Natural killer cell treated with Interleukin-12 subunit alpha and Interleukin-12 subunit beta and Interleukin-15 and Interleukin-18, amount 100 ng/mL, for 72 hours (primary cell): ENCODE results near the gene PCBP3. TPM values are rescaled to one million over a fixed set of nuclear protein-coding genes. Genes with fewer than 3 reads are reported as not detected.
"Not testable (repeated sequence)": the region's sequence is repeated elsewhere in the genome, so short reads cannot be mapped to it uniquely, and the experiment has no call there.

Source experiments
- ATAC-seq, 2 donors: fragments of 150-1000 bp; cut with Tn5 transposase in 1 of 2; sonication (Bioruptor Pico), chemical (Tn5 transposase) in 1 of 2; 2 replicates each; pipeline ENCODE4 v1.10.0; 2021
- DNase-seq: peaks from one replicate; pipeline ENCODE4 v3.0.0; 2022; ENCODE audit warnings: low spot score
- H3K27ac Mint-ChIP-seq, 2 donors: 1 replicate in 1 of 2; 2 replicates in 1 of 2; pipeline ENCODE4 v1.8.0; 2022; ENCODE audit warnings: mixed read lengths in 2 of 2, mild to moderate bottlenecking in 1 of 2, moderate library complexity in 1 of 2
- H3K27me3 Mint-ChIP-seq, 2 donors: 1 replicate in 1 of 2; 2 replicates in 1 of 2; pipeline ENCODE4 v1.8.0; 2022; ENCODE audit warnings: mixed read lengths in 2 of 2
- H3K36me3 Mint-ChIP-seq: one replicate; pipeline ENCODE4 v1.8.0; 2022; ENCODE audit warnings: mixed read lengths
- H3K4me1 Mint-ChIP-seq, 2 donors: 1 replicate in 1 of 2; 2 replicates in 1 of 2; pipeline ENCODE4 v1.8.0; 2022; ENCODE audit warnings: low read depth in 2 of 2, mixed read lengths in 2 of 2, mild to moderate bottlenecking in 1 of 2
- H3K4me3 Mint-ChIP-seq: one replicate; pipeline ENCODE4 v1.8.0; 2022; ENCODE audit warnings: mixed read lengths
- H3K9me3 Mint-ChIP-seq: 2 replicates; pipeline ENCODE4 v1.8.0; 2022; ENCODE audit warnings: mixed read lengths
- total RNA-seq, 2 donors: library from RNA; stranded (reverse); gene quantifications; one replicate each; pipeline ENCODE4 v1.2.3, GENCODE V29; 2022

PCBP3 gene
- total RNA-seq, 2 donors from 2014 or later, result 0.43 to 1.4 TPM

DNA sequence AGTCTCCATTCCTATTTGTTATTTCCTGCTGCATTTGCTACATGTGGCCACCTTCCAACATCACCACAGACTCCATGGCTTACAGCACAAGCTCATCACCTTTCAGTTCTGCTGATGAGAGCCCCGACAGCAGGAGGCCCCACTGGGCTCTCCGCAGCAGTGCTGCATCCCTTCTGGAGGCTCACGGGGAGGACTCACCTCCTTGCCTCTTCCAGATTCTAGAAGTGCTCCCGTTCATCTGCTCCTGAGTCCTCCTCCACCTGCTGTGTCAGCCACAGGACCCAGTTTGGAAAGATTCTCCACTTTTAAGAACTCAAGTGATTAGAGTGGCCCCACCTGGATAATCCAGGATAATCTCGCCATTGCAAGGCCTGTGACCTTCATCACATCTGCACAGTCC is 167.6 kb downstream of the PCBP3 start:
- H3K9me3 Mint-ChIP-seq, result no peaks in the 10 kb centered on the region
- DNase-seq (no peak), ATAC-seq (no peak)
- no peak overlapping the region for H3K4me3 Mint-ChIP-seq
- no peak overlapping the region for H3K27ac Mint-ChIP-seq
- peaks cover 18 to 31% of the 10 kb centered on the region in 2 donors for H3K27me3 Mint-ChIP-seq
- no peaks in the 10 kb centered on the region for H3K4me1 Mint-ChIP-seq
- H3K36me3 Mint-ChIP-seq, result no peaks in the 10 kb centered on the region

DNA sequence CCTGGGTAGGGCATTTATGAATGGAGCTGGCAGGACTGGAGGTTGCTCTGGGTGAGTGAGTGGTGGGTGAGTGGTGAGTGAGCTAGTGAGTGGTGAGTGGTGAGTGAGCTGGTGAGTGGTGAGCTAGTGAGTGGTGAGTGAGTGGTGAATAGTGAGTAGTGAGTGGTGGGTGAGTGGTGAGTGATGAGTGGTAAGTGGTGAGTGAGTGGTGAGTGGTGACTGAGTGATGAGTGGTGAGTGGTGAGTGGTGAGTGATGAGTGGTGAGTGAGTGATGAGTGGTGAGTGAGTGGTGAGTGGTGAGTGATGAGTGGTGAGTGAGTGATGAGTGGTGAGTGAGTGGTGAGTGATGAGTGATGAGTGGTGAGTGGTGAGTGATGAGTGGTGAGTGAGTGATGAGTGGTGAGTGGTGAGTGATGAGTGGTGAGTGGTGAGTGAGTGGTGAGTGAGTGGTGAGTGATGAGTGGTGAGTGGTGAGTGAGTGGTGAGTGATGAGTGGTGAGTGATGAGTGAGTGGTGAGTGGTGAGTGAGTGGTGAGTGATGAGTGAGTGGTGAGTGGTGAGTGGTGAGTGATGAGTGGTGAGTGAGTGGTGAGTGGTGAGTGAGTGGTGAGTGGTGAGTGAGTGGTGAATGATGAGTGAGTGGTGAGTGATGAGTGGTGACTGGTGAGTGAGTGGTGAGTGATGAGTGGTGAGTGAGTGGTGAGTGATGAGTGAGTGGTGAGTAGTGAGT is 170.8 kb downstream of the PCBP3 start:
- H3K27ac Mint-ChIP-seq, H3K9me3 Mint-ChIP-seq, H3K4me3 Mint-ChIP-seq, DNase-seq, H3K36me3 Mint-ChIP-seq, ATAC-seq: not testable (repeated sequence)
- peaks cover 5 to 13% of the 10 kb centered on the region in 2 donors for H3K4me1 Mint-ChIP-seq
- H3K27me3 Mint-ChIP-seq, result peaks cover 16 to 22% of the 10 kb centered on the region in 2 donors

DNA sequence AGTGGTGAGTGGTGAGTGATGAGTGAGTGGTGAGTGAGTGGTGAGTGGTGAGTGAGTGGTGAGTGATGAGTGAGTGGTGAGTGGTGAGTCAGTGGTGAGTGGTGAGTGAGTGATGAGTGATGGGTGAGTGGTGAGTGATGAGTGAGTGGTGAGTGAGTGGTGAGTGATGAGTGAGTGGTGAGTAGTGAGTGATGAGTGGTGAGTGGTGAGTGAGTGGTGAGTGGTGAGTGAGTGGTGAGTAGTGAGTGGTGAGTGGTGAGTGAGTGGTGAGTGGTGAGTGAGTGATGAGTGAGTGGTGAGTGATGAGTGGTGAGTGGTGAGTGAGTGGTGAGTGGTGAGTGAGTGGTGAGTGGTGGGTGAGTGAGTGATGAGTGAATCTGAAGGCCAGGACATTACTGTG is 172.3 kb downstream of the PCBP3 start:
- not testable (repeated sequence) for H3K36me3 Mint-ChIP-seq, H3K27ac Mint-ChIP-seq, DNase-seq, H3K9me3 Mint-ChIP-seq, ATAC-seq, H3K4me3 Mint-ChIP-seq
- Mint-ChIP-seq H3K27me3 (peaks cover 18 to 19% of the 10 kb centered on the region in 2 donors), H3K4me1 (peaks cover 5 to 13% of the 10 kb centered on the region in 2 donors)

DNA sequence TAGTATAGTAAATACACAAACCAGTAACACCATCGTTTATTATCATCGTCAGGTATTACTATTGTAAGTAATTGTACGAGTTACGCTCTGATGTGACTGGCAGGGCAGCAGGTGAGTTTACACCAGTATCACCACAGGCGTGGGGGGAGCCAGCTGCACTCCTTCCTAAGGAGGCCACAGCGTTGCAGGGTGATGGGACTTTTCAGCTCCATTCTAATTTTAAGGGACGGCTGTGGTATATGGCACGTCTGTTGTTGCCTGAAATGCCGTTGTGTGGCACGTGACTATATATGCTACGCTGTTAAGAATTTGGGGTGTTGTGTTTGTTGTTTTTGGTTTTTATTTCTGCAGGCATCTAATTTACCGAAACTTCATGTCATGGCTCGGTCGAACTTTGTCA is 173.3 kb downstream of the PCBP3 start:
- ATAC-seq (no peak), DNase-seq (no peak)
- Mint-ChIP-seq H3K4me3 (no peak overlapping the region), H3K27me3 (peaks cover 15 to 18% of the 10 kb centered on the region in 2 donors), H3K9me3 (no peaks in the 10 kb centered on the region), H3K27ac (peak overlapping the region in 1 of 2 donors; percentile 37), H3K36me3 (no peaks in the 10 kb centered on the region), H3K4me1 (peaks cover 5 to 13% of the 10 kb centered on the region in 2 donors)

DNA sequence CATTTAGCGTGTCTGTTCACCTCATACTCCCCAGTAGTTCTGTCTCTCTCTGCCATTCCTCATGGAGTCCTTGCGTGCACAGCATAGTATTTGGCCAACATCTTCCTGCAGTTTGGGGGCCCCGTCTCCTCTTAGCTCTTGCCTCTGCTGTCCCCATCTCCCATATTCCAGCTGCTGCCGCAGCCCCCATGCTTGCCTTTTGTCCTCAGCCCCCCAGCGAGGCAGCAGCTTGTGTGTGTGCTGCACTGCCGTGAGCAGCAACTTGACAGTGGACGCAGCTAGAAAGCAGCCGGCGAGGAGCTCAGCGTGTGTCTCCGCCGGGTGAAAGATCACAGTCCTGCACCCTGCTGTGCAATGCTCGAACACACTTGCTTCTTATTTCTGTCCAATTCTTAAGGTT is 173.8 kb downstream of the PCBP3 start:
- H3K4me3 Mint-ChIP-seq, result no peak overlapping the region
- ATAC-seq (no peak), DNase-seq (no peak)
- H3K27ac Mint-ChIP-seq, result peak overlapping the region in 1 of 2 donors; percentile 37
- peaks cover 5 to 13% of the 10 kb centered on the region in 2 donors for H3K4me1 Mint-ChIP-seq
- peaks cover 20 to 21% of the 10 kb centered on the region in 2 donors for H3K27me3 Mint-ChIP-seq
- H3K9me3 Mint-ChIP-seq, result no peaks in the 10 kb centered on the region
- H3K36me3 Mint-ChIP-seq, result no peaks in the 10 kb centered on the region

DNA sequence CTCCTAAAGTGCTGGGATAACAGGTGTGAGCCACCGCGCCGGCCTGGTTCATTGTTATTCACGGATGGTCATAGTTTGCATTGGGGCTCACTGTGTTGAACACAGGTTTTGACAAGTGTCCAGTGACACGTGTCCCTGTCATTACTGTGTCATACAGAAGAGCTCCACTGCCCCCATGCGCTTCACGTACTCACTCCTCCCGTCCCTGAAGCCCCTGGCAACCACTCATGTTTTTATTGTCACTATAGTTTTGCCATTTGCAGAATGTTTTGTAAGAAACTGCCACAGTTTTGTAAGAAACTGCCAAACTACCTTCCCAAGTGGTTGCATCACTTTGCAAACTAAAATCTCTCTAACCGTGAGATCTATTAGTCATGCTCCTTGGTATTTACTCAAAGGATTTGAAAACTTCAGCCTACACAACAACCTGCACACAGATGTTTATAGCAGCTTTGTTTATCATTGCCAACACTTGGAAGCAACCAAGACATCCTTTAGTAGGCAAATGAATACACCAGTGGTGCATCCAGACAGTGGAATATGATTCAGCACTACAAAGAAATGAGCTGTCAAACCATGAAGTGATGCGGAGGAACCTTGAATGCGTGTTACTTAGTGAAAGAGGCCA is 174.9 kb downstream of the PCBP3 start:
- Mint-ChIP-seq H3K36me3 (no peaks in the 10 kb centered on the region), H3K27me3 (peaks cover 18% of the 10 kb centered on the region in 2 donors), H3K4me1 (peaks cover 5 to 13% of the 10 kb centered on the region in 2 donors), H3K27ac (peak overlapping the region; percentile 78 to 92), H3K9me3 (no peaks in the 10 kb centered on the region), H3K4me3 (peak overlapping the region; percentile 64)
- ATAC-seq (peak; percentile 65 to 81), DNase-seq (no peak)

DNA sequence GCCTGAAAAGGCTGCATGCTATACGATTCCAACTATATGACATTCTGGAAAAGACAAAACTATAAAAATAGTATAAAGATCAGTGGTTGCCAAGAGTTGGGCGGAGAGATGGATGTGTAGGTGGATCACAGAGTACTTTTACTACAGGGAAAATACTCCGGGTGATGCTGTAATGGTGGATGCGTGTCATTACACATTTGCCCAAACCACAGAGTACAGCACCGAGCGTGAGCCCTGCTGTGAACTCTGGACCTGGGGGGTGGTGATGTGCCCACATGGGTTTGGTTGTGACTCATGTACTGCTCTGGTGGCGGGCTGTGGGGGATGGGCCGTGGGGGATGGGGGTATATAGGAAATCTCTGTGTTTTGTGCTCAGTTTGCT is 175.4 kb downstream of the PCBP3 start:
- peaks cover 18% of the 10 kb centered on the region in 2 donors for H3K27me3 Mint-ChIP-seq
- no peaks in the 10 kb centered on the region for H3K36me3 Mint-ChIP-seq
- H3K9me3 Mint-ChIP-seq, result no peaks in the 10 kb centered on the region
- peak overlapping the region; percentile 64 for H3K4me3 Mint-ChIP-seq
- ATAC-seq (peak; percentile 69 to 90), DNase-seq (no peak)
- H3K4me1 Mint-ChIP-seq, result peaks cover 5 to 13% of the 10 kb centered on the region in 2 donors
- H3K27ac Mint-ChIP-seq, result peak overlapping the region; percentile 78 to 92

DNA sequence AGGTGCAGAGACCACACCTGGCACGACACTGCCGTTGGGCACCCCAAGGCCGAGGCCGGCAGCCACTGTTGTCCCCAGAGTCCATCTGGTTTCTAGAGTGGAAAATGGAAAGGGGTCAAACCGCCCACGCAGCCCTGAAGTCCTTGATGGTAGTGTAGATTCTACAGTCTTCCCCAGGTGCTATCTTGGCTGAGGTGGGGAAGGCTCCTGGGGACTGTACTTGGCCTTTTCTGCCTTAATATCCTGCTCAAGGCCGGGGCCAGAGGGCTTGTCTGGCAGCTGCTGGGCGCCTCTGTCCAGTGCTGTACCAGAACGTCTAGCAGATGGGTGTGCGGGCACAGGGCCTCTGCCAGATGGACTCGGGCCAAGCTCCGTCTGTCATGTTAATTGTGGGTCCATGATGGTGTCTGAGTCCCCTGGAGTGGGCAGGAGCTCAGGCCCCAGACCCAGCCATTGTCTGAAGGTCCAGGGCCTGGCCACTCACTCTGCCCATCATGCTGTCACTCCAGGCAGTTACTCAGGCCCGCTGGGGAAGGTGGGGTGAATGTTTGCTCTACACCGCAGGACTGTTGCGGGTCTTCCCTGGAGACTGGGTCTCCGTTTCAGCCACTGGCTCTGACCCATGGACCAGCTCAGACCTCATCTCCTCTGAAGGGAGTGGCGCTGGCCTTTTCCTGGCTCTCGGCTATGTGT is 176.1 kb downstream of the PCBP3 start:
- Mint-ChIP-seq H3K4me3 (peak overlapping the region; percentile 64), H3K36me3 (no peaks in the 10 kb centered on the region), H3K27ac (peak overlapping the region; percentile 78 to 92), H3K4me1 (peaks cover 5 to 13% of the 10 kb centered on the region in 2 donors), H3K9me3 (no peaks in the 10 kb centered on the region), H3K27me3 (peaks cover 25% of the 10 kb centered on the region in 2 donors)
- ATAC-seq, result no peak
- DNase-seq, result no peak

DNA sequence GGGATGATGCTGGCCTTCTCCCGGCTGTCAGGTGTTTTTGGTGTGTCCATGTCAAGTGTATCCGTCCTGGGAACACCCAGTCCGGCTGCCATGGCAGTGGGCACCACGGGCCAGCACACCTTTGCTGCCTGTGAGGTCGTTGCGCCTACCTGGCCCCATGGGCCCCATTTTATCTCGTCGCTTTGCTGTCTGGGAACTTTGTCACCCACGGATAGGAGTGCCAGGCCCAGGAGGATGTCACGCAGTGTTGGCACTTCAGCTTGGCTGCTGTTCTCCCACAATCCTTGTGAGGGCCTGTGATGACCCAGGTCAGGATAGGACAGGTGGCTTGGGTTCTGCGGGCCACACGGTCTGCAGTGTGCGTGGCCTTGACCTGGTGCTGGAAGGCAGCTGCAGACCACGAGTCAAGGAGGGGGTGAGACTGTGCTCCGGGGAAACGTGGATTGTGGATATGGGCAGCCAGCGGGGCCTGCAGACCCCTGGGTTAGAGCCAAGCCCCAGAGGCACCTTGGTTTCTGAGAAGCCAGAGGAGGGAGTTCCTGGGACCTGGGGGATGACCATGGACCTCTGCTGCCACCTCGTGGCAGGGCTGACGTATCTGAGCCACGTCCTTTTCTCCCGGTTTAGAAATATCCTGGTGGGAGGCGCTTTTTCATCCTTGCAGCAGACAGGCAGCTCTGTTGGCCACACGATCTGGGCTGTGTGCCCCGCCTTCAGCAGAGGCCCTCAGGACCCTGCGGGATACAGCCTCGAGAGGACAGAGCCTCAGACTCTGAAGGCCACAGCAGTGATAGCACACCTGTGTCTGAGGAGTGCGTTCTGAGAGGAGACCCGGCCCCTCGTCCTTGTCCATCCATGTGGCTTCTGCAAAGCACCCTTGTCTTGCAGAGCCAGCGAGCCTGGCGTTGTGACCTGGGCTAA is 176.9 kb downstream of the PCBP3 start:
- H3K4me1 Mint-ChIP-seq, result peaks cover 5 to 13% of the 10 kb centered on the region in 2 donors
- peaks cover 27 to 33% of the 10 kb centered on the region in 2 donors for H3K27me3 Mint-ChIP-seq
- H3K9me3 Mint-ChIP-seq, result no peaks in the 10 kb centered on the region
- ATAC-seq, result peak; percentile 31 to 65
- DNase-seq, result no peak
- no peaks in the 10 kb centered on the region for H3K36me3 Mint-ChIP-seq
- H3K4me3 Mint-ChIP-seq, result no peak overlapping the region
- H3K27ac Mint-ChIP-seq, result no peak overlapping the region

DNA sequence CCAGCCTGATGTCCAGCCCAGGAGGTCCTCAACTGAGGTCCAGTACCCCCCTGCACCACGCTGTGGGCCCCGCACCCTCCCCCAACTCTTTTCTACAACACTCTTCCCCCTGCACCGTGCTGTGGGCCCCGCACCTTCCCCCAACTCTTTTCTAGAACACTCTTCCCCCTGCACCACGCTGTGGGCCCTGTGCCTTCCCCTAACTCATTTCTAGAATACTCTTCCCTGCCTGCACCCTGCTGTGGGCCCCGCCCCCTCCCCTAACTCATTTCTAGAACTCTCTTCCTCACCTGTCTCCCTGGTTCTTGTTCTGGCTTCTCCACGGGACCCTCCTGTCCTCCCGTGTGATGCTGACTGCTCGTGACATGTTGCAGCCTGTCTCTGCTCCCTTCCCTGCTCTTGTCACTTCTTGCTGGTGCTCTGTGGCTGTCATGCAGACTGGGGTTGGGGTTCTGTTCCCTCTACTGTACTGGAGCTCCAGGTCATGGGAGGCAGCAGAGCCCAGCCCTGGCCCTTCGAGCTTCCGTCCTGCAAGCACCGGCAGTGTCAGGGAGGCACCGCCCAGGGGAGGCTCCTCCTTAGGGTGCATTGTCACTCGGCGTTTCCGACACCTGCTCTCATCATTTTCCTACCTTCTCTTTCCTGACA is 177.9 kb downstream of the PCBP3 start:
- ATAC-seq, result no peak
- H3K4me1 Mint-ChIP-seq, result peaks cover 5 to 13% of the 10 kb centered on the region in 2 donors
- no peak overlapping the region for H3K4me3 Mint-ChIP-seq
- H3K9me3 Mint-ChIP-seq, result no peaks in the 10 kb centered on the region
- DNase-seq, result no peak
- no peak overlapping the region for H3K27ac Mint-ChIP-seq
- peaks cover 28 to 33% of the 10 kb centered on the region in 2 donors for H3K27me3 Mint-ChIP-seq
- H3K36me3 Mint-ChIP-seq, result no peaks in the 10 kb centered on the region

DNA sequence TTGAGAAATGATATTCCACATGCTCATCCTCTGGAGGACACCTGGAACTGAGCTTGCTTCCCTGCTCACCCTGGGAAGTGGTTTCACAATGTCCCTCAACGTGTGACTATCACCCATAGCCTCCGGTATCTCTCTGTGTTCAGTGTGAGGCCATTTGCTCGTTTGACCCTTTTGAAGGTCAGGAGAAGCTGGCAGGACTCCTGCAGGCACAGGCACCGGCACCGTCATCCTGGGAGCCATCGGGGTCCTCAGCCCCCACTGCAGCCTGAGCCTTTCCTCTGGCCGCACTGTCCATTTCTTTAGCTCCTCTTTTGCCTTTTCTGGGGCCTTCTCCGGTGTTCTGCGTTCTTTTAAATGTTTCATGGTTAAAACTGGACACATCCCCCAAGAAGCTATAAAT is 178.5 kb downstream of the PCBP3 start:
- ATAC-seq (no peak), DNase-seq (no peak)
- peaks cover 5 to 13% of the 10 kb centered on the region in 2 donors for H3K4me1 Mint-ChIP-seq
- no peaks in the 10 kb centered on the region for H3K9me3 Mint-ChIP-seq
- H3K4me3 Mint-ChIP-seq, result no peak overlapping the region
- peaks cover 28 to 33% of the 10 kb centered on the region in 2 donors for H3K27me3 Mint-ChIP-seq
- no peaks in the 10 kb centered on the region for H3K36me3 Mint-ChIP-seq
- no peak overlapping the region for H3K27ac Mint-ChIP-seq

DNA sequence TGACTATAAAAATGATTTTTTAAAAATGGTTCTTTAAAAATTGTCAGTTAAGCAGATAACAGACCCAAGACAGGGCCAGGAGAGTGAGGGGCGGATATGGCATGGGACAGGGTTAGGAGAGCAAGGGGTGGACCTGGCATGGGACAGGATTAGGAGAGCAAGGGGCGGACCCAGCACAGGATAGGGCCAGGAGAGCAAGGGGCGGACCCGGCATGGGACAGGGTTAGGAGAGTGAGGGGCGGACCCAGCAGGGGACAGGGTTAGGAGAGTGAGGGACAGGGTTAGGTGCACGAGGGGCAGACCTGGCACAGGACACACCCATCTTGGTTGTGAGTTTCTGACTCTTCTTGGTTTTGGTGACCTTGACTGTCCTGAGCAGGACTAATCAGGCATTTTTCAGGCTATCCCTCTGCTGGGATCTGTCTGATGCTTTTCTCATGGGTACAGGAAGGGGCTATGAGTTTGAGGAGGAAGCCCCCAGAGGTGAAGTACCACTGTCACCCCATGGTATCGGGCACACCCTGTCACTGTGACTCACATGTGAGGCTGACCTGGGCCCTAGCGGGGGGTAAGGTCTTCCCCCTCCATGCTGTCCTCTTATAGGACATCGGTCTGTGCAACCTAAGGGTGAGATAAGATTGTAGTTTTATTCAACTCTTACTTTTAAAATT is 179.0 kb downstream of the PCBP3 start:
- no peak for ATAC-seq
- Mint-ChIP-seq H3K4me1 (peaks cover 5 to 13% of the 10 kb centered on the region in 2 donors), H3K27me3 (peaks cover 28 to 33% of the 10 kb centered on the region in 2 donors)

More for the DNA sequence above, 179.0 kb downstream of the PCBP3 start:
- no peak overlapping the region for H3K4me3 Mint-ChIP-seq
- H3K36me3 Mint-ChIP-seq, result no peaks in the 10 kb centered on the region
- DNase-seq, result no peak
- H3K27ac Mint-ChIP-seq, result no peak overlapping the region
- H3K9me3 Mint-ChIP-seq, result no peaks in the 10 kb centered on the region
